HepG2 (cell line): Measurements from ENCODE around the gene TUT4.

Experiments
- ARID2 ChIP-seq: sonication (generic); formaldehyde crosslinking; IDR thresholded peaks from 2 replicates; pipeline ENCODE4 v1.8.1; 2022; ENCODE audit warnings: mild to moderate bottlenecking, missing genetic modification reagents, borderline replicate concordance
- ATF3 ChIP-seq: sonication (generic); formaldehyde crosslinking; IDR thresholded peaks from 2 replicates; pipeline ENCODE4 v1.4.0; 2020; ENCODE audit warnings: missing genetic modification reagents
- CTCF ChIP-seq: sonication (generic); formaldehyde crosslinking; IDR thresholded peaks from 2 replicates; pipeline ENCODE4 v1.5.0; 2020; ENCODE audit warnings: mild to moderate bottlenecking, missing genetic modification reagents, moderate library complexity
- ERF ChIP-seq: IDR thresholded peaks from 2 replicates; pipeline ENCODE4 v1.6.1; 2018; ENCODE audit warnings: missing biosample characterization, missing genetic modification reagents
- GFI1 ChIP-seq: sonication (generic); formaldehyde crosslinking; IDR thresholded peaks from 2 replicates; pipeline ENCODE4 v1.5.0; 2020; ENCODE audit warnings: missing genetic modification reagents, mild to moderate bottlenecking, borderline replicate concordance
- HCFC1 ChIP-seq: fragments of 150-350 bp; IDR thresholded peaks from 2 replicates; pipeline ENCODE4 v1.6.1; 2014; ENCODE audit warnings: low read depth, low read length
- HOMEZ ChIP-seq: IDR thresholded peaks from 2 replicates; pipeline ENCODE4 v1.6.1; 2016; ENCODE audit warnings: low read depth
- HOXA7 ChIP-seq: sonication (generic); formaldehyde crosslinking; IDR thresholded peaks from 2 replicates; pipeline ENCODE4 v1.8.1; 2022; ENCODE audit warnings: mild to moderate bottlenecking, missing genetic modification reagents, moderate library complexity
- NR3C1 ChIP-seq: sonication (generic); formaldehyde crosslinking; IDR thresholded peaks from 2 replicates; pipeline ENCODE4 v1.4.0; 2020; ENCODE audit warnings: missing genetic modification reagents
- RBAK ChIP-seq: sonication (generic); formaldehyde crosslinking; IDR thresholded peaks from 2 replicates; pipeline ENCODE4 v1.5.1; 2020; ENCODE audit warnings: mild to moderate bottlenecking, missing genetic modification reagents
- TERF1 ChIP-seq: sonication (generic); formaldehyde crosslinking; IDR thresholded peaks from 2 replicates; pipeline ENCODE4 v1.8.0; 2022; ENCODE audit warnings: mild to moderate bottlenecking, missing genetic modification reagents, moderate library complexity
- ZNF354B ChIP-seq: sonication (generic); formaldehyde crosslinking; IDR thresholded peaks from 2 replicates; pipeline ENCODE4 v1.8.0; 2022; ENCODE audit warnings: mild to moderate bottlenecking, missing genetic modification reagents
- ZNF577 ChIP-seq: sonication (generic); formaldehyde crosslinking; IDR thresholded peaks from 2 replicates; pipeline ENCODE4 v1.4.0; 2020; ENCODE audit warnings: mild to moderate bottlenecking, low read depth, missing genetic modification reagents, borderline replicate concordance
- ZNF598 ChIP-seq: sonication (generic); formaldehyde crosslinking; IDR thresholded peaks from 2 replicates; pipeline ENCODE4 v1.5.1; 2020; ENCODE audit warnings: mild to moderate bottlenecking, missing genetic modification reagents, borderline replicate concordance

GRCh38 chr1:52533713-52534112 lies 19.2 kb downstream of the TUT4 start:
- TF ChIP-seq ARID2 (CRISPR knock-in tag) (no peak), HOXA7 (CRISPR knock-in tag) (no peak), ZNF577 (CRISPR knock-in tag) (no peak), ZNF354B (no peak), RBAK (CRISPR knock-in tag) (no peak), NR3C1 (CRISPR knock-in tag) (no peak), GFI1 (no peak), ERF (CRISPR knock-in tag) (no peak), HCFC1 (no peak), ZNF598 (CRISPR knock-in tag) (no peak), CTCF (CRISPR knock-in tag) (no peak), TERF1 (no peak), HOMEZ (CRISPR knock-in tag) (no peak), ATF3 (CRISPR knock-in tag) (no peak)
